Epithelial cell of proximal tubule (primary cell): ENCODE measurements around the gene KLHL25. TPM values are rescaled to one million over a fixed set of nuclear protein-coding genes. Genes with fewer than 3 reads are reported as not detected.

Experiments
- DNase-seq: peaks from one replicate; pipeline ENCODE4 v3.0.0-alpha.2; 2011; ENCODE audit warnings: low read depth
- H3K4me3 ChIP-seq: 2 replicates; pipeline ENCODE4 v1.5.1; 2011; ENCODE audit warnings: low read depth, mild to moderate bottlenecking, low read length
- total RNA-seq: library from RNA; depleted of rRNA; stranded (reverse); fragments of >200 nt; gene quantifications from 2 replicates; pipeline ENCODE4 v1.2.3, GENCODE V29; 2015
- TF ChIP-seq, protein P1 (sequence below): conservative IDR thresholded peaks from 2 replicates; pipeline ENCODE4 v1.5.1; 2012; ENCODE audit warnings: low read depth, mild to moderate bottlenecking, low read length

The KLHL25 gene
- total RNA-seq, 1 donor from 2014 or later, result 8.1 TPM

DNA sequence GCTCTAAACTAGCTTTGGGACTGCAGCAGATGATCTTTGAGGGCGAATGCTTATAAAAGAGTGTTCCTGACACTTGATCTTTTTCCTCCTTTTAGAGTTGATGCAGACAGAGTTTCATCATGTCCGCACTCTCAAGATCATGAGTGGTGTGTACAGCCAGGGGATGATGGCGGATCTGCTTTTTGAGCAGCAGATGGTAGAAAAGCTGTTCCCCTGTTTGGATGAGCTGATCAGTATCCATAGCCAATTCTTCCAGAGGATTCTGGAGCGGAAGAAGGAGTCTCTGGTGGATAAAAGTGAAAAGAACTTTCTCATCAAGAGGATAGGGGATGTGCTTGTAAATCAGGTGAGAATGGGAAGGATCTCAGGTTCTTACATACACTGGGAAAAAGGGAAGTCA, 75.7 kb downstream of the KLHL25 start:
- no peak overlapping the region for H3K4me3 ChIP-seq
- TF ChIP-seq, protein P1, sequence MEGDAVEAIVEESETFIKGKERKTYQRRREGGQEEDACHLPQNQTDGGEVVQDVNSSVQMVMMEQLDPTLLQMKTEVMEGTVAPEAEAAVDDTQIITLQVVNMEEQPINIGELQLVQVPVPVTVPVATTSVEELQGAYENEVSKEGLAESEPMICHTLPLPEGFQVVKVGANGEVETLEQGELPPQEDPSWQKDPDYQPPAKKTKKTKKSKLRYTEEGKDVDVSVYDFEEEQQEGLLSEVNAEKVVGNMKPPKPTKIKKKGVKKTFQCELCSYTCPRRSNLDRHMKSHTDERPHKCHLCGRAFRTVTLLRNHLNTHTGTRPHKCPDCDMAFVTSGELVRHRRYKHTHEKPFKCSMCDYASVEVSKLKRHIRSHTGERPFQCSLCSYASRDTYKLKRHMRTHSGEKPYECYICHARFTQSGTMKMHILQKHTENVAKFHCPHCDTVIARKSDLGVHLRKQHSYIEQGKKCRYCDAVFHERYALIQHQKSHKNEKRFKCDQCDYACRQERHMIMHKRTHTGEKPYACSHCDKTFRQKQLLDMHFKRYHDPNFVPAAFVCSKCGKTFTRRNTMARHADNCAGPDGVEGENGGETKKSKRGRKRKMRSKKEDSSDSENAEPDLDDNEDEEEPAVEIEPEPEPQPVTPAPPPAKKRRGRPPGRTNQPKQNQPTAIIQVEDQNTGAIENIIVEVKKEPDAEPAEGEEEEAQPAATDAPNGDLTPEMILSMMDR, result no peak
- DNase-seq, result no peak

DNA sequence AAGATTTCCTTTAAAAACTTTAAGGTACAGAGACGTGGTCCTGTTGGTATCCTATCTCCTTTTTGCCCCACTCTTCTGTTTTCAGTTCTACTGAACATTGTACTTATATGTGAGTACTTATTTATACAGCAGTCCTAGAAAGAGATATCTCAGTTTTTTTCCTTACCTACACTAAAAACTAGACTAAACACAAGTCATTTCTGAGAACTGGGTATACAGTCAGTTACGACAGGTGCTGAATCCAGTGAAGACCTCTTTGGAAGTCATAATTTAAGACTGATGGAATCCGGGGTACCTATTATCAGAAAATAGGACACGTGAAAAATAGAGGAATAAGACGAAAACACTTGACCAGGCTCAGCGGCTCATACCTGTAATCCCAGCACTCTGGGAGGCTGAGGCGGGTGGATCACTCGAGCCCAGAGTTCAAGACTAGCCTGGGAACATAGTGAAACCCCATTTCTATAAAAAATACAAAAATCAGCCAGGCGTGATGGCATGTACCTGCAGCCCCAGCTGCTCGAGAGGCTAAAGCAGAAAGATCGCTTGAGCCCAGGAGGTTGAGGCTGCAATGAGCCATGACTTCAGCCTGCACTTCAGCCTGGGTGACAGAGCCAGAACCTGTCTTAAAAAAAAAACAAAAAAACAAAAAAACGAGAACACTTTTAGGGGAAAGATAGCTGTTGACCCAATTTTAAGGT, 76.3 kb downstream of the KLHL25 start:
- H3K4me3 ChIP-seq, result no peak overlapping the region
- no peak for DNase-seq
- TF ChIP-seq, protein P1, result no peak

DNA sequence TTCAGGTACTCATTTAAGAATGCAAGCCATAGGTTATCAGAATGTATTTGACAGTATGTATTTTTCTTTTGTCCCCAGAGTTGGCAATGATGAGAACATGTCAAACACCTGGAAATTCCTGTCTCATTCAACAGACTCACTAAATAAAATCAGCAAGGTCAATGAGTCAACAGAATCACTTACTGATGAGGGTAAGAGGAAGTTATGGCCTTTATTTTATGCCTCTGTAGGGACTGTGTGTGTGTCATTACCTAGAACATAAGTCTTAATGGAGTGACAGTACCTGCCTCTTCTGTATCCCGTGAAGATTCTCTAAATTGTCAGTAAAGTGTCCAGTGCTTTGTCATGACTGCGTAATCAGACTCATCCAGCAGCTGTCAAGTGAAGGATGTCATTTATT, 77.5 kb downstream of the KLHL25 start:
- H3K4me3 ChIP-seq, result no peak overlapping the region
- no peak for DNase-seq
- TF ChIP-seq, protein P1, result no peak

DNA sequence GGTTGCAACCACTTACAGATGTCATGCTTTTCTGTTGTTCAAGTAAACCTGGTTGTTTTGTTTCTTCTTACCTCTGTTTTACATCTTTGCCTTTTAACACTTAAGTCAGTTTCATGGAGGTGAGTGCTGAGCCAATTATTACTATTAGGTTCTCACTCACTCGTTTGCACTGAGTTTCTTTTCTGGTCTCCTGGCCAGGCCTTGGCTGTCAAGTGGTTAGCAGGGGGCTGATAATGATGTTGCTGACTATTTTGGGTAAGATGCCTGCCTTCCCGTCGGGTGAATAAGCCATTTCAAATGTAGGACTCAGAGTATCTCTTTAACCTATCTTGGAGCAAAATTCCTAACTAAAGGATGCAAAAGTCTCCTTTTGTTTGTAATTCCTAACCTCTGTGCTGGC, 78.5 kb downstream of the KLHL25 start:
- no peak for DNase-seq
- TF ChIP-seq, protein P1, result no peak

DNA sequence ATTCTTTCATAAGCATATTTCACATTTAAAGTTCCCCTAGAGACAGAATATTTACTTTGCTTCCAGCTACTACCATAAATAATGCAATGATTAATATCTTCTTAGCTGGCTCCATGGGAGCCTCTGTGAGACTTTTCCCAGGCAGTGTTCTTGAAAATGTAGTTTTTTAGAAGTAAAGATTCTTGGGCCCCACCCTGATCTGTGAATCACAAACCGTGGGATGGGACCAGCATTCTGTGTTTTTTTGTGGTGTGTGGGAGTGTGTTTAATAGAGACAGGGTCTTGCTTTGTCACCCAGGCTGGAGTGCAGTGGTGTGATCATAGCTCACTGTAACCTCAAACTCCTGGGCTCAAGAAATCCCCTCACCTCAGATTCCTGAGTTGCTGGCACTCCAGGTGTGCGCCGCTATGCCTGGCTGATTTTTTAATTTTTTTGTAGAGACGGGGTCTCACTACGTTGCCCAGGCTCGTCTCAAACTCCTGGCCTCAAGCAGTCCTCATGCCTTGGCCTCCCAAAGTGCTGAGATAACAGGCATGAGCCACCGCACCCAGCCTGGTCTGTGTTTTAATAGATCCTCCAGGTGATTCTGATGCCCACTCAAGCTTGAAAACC, 83.0 kb downstream of the KLHL25 start:
- no peak overlapping the region for H3K4me3 ChIP-seq
- no peak for DNase-seq
- TF ChIP-seq, protein P1, result no peak

More for the DNA sequence above, 78.5 kb downstream of the KLHL25 start:
- H3K4me3 ChIP-seq, result no peak overlapping the region

DNA sequence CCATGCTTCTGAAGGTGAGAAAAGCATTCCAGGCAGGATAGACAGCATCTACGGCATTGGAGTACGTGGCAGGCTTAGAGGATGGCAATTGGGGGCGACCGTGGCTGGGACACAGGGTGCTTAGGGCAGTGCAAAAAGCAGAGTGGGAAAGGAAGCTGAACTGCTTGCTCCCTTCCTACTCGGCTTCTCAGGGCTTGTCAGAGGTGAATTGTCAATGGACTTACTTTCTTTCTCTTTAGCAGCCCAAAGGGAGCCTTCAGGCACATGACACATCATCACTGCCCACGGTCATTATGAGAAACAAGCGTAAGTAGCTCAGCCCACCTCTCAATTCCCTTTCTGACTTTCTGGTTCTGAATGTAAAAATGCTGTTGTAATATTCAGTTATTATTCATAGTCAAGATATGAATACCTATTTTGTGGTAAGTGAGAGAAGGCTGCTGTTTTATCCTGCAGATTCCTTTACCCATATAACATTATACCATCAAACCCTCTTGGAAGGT, 84.3 kb downstream of the KLHL25 start:
- no peak overlapping the region for H3K4me3 ChIP-seq
- TF ChIP-seq, protein P1, result no peak
- DNase-seq, result no peak
